GM18499 (cell line): ENCODE results near the gene CRYBA2.

Source experiments
- ATAC-seq: cut with Tn5 transposase; IDR thresholded peaks from one replicate; pipeline ENCODE4 v1.9.1; 2021; ENCODE audit warnings: moderate number of reproducible peaks; ENCODE audit not compliant: insufficient read depth, unreplicated experiment

Gene CRYBA2, protein sequence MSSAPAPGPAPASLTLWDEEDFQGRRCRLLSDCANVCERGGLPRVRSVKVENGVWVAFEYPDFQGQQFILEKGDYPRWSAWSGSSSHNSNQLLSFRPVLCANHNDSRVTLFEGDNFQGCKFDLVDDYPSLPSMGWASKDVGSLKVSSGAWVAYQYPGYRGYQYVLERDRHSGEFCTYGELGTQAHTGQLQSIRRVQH

GRCh38 chr2:218993345-218994315 lies at the start of gene CRYBA2:
Gene CRYBA2 (minus strand): TSS chr2:218993422. CDS start chr2:218993176, 246 bp downstream.
- no peak for ATAC-seq

DNA sequence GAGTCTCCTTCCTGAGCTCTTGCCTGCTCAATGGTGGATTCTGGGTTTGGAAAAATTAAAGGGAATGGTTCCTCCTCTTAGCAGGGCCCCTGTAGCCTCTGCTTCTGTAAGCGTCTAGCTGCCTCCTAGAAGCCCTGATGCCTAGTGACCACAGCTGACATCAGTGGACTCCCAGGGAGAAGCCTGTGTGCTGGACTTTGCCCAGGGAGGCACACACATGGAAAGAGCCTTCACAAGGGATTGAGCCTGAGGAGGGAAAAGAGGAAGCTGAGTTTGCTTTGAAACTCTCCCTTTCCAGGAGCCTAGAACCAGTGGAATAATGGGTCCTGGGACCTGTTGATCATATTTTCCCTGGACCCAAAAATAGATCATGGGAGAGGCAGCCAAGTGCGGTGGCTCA lies 49.5 kb upstream of the CRYBA2 start:
- ATAC-seq, result no peak

GRCh38 chr2:219042157-219042556 lies 48.9 kb upstream of the CRYBA2 start:
- ATAC-seq, result no peak

- ATAC-seq, result no peak
Measured at GRCh38 chr2:219041252-219041651, 48.0 kb upstream of the CRYBA2 start, which contains the start of gene CFAP65. Gene CFAP65 (minus strand): TSS chr2:219041516. CDS start chr2:219039048, 2,468 bp downstream.

DNA sequence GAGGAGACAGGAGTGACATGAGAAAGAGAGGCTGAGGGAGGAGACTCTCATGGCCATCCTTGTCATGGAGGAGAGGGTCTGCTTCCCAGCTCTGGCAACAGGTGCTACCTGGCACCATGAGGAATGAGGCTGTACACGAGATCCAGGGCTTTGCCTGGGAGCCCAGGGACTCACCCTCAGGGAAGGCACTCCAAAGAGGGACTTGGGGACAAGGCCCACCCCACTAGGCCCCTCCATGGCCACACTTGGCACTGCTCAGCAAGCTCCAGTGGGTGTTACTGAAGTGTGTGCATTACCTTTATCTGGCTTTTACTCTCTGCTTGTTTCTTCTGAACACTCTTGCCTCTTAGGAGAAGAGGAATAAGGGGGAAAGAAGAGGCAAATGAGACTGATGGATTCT lies 45.4 kb upstream of the CRYBA2 start:
- no peak for ATAC-seq

DNA sequence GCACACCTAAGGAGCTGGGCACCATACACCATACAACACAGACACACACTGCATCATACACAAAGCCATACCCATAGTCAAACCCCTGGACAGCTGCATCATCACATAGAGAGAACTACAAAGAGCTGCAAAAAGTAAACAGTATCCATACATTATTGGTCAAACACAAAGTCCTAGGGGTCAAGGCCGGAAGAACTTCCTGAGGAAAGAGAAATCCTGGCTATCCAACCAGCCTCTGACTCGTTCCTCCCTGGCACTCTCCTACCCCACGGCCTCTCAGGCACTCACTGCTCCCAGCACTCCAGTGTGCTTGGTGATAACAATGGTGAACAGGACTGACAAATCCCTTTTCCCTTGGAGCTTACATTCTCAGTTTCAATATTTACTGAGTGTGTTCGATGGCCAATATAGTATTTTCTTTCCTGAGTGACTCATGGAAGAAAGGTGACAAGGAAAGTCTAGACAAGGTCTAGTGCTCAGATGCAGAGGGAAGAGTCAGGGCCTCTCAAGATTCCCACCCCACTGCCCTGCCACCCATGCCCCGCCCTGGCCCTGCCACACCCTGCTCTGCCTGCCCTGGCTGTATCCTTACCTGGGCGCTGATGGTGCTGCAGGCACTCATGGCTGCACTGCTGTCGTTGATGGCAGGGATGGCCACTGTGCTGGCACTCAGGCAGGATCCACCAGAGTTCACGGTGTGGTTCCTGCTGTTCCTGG lies 44.7 kb upstream of the CRYBA2 start:
- no peak for ATAC-seq

DNA sequence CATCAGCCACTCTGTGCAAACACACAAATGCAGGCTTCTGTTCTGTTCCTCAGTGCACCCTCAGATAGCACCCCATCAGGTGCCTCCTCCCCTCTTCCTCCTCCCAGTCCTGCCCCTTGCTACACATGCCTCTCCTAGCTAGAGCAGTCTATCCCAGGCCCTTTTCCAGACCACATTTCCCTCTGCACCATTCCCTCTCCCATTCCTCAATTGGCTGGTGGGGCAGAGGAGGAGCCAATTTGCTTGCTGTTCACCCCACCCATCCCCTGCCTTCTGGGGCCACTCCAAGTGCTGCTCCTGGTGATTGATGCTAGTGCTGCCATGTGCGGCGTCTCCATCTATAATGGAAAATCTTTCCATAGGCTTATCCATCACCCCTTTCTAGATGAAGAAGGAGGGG lies 42.7 kb upstream of the CRYBA2 start:
- no peak for ATAC-seq

- no peak for ATAC-seq
Measured at GRCh38 chr2:219034823-219035222, 41.6 kb upstream of the CRYBA2 start.

DNA sequence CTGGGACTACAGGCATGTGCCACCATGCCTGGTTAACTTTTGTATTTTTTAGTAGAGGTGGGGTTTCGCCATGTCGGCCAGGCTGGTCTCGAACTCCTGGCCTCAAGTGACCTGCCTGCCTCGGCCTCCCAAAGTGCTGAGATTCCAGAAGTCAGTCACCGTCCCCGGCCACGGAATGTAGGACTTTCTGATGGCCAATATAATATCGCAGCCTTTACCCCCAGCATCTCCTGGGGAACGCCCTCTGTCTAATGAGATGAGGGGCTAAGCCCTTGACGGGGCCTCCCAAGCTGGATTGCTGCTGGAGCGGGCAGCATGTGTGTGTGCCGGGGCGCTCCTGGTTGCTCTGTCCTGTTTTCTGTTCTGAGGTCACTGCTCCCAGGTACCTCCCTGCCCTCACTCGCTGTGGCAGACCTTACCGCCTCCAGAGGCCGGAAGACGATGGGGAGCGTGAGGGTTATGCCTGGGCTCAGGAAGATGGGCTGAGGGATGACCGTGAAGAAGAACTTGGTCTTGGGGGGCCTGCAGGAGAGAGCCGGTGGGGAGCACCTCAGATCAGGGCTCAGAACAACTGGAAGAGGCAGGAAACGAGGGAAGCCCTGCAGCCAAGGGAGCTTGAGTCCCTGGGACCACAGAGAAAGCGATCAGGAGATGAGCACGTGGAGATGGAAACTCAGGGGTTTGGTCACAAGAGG lies 39.0 kb upstream of the CRYBA2 start:
- ATAC-seq, result no peak

- no peak for ATAC-seq
Measured at GRCh38 chr2:219031005-219031738, 38.0 kb upstream of the CRYBA2 start.

DNA sequence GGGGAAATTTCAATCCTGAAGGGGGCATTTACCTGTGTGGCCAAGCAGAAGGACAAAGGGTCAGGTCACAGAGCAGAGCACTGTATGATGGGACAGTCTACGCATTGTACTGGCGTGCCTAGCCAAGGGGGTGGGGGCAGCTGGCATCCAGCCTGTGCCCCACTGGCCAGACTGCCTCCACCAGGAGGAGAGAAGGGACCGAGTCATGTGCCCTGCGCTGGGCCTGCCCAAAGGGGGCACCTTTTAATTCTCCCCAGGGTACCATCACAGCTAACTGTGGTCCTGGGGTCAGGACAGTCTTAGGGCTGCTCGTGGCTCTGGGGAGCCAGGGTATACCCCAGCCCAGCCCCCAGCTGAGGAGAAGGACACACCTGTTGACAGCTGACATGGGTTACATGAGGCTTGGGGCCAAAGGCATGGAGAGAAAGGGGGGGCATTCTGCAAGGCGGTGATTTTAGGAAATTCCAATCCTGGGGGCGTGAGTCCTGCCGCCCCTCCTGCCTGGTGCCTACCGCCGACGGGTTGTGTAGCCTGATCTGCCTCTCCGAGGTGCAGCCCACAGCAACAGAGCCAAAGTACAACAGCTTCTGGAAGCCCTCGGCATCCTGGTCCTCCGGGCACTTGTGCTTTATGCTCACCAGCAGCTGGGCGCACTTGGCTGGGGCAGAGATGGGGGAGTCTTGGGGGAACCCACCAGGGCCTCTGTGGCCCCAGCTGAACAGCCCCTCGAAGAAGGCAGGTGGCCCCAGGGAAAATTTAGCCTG lies 37.1 kb upstream of the CRYBA2 start:
- ATAC-seq, result no peak

DNA sequence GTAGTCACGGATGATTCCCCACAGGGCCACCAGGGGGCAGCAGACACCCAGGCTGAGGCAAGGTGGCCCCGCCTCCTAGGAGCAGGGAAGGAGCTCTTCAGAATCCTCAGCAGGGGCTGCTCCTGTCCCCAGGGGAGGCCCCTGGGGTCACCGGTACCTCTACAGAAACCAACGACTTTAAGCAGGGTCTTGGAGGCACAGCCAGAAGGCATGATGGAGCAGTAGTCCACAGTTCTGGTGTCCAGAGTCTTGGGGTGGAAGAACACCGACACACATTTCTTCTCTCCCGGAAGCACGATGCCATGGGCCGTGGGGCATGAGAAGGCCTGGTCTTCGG lies 36.6 kb upstream of the CRYBA2 start:
- no peak for ATAC-seq

DNA sequence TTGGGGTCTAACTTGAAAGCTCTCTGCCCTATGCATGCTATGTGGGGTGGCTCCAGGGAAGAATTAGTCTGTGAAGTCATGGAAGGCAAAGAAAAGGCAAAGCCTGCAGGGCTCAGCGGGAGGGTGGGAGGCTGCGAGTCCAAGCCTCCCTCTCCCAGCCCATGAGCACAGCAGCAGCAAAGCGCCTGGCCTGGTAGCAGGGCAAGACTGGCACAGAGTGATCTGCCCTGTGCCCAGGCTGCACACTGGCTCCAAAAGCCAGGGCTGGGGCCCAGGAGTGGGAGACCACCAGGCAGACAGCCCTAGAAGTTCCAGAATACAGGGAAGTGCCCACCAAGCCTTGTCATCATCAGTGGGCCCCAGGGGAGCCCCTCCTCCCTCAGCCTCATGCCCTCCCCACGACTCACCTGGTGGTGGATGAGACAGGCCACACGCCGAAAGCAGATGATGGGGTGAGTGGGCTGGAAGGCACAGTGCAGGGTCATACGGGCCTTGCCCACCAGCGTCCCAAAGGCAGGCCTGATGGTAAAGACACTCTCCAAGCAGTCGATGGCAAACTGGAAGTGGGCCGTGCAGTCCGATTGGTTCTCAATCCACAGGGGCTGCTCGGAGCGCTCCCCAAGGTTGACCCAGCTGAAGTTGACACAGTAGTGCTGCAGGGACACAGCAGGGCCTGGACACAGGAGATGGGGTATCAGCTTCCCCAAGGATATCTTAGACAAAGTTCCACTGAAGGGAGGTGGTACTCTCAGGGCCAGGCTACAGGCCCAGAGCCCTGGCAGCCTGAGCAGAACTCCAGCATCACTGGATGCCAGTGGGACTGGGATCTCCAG lies 36.0 kb upstream of the CRYBA2 start:
- ATAC-seq, result no peak

DNA sequence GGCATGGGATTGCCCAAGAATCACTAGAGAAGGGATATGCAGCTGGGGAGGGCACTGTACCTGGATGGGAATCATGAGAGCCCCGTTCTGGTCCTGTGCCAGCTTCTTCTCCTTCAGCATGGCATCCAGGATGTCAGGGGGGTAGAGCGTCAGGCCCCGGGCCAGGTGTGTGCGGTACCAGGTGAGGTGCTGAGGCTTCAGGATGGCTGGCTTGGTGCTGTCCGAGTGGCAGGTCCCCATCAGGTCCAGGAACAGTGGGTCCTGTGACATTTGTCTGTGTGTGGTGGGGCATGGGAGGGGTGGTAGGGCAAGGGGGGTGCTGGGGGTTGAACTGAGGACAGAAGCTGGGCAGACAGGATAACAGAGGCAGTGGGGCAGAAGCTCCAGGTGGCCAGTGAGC lies 34.9 kb upstream of the CRYBA2 start:
- no peak for ATAC-seq

- no peak for ATAC-seq
Measured at GRCh38 chr2:219027511-219028055, 34.4 kb upstream of the CRYBA2 start.

DNA sequence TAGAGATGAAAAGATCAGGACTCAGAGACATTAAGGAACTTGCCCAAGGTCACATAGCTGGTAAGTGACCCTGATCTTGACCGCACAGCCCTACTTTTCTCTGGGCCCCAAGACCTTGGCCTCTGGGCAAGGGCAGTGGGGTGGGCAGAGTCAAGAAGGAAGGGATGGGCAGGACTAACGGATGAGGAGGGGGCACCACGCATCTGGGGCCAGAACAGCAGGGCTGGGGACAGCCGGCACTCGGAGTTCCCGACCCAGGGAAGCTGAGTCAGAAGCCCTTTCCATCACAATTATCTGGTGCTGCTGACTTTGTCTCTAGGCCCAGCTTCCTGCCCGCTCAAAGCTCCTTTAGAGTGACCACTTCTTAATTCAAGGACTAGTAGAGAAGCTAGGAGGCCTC lies 33.7 kb upstream of the CRYBA2 start:
- no peak for ATAC-seq

GRCh38 chr2:219025637-219026585 lies 32.7 kb upstream of the CRYBA2 start:
- ATAC-seq, result no peak
